Measurements from ENCODE around the gene TMEM132D. TPM values are rescaled to one million over a fixed set of nuclear protein-coding genes. Genes with fewer than 3 reads are reported as not detected.

Gene TMEM132D
- total RNA-seq, 2 donors from 2014 or later = not detected

GRCh38 chr12:129815846-129816245 lies 88.0 kb downstream of the TMEM132D start:
- no peak for DNase-seq (ENCODE audit: low spot score)

GRCh38 chr12:129811963-129812362 lies 91.9 kb downstream of the TMEM132D start:
- Histone ChIP-seq H3K4me1 (ENCODE audit: control insufficient read depth in 1 of 2, low read depth in 2 of 2) (no peaks in the 10 kb centered on the region), H3K36me3 (no peaks in the 10 kb centered on the region), H3K27ac (no peak overlapping the region), H3K27me3 (replicated peaks; ENCODE audit: insufficient read depth) (no peaks in the 10 kb centered on the region), H3K9me3 (no peaks in the 10 kb centered on the region), H3K4me3 (no peak overlapping the region)
- no peak for ATAC-seq (ENCODE audit: insufficient number of reproducible peaks, low FRiP score, low read depth)
- no peak for DNase-seq (ENCODE audit: low spot score)
- no peak for TF ChIP-seq CTCF (IDR thresholded peaks at IDR 0.05)

More at GRCh38 chr12:129815846-129816245, 88.0 kb downstream of the TMEM132D start:
- no peaks in the 10 kb centered on the region for H3K27me3 ChIP-seq (replicated peaks; ENCODE audit: insufficient read depth)
- H3K36me3 ChIP-seq = no peaks in the 10 kb centered on the region
- H3K27ac ChIP-seq = no peak overlapping the region
- no peaks in the 10 kb centered on the region for H3K9me3 ChIP-seq
- ATAC-seq (ENCODE audit: insufficient number of reproducible peaks, low FRiP score, low read depth) = no peak
- no peak for TF ChIP-seq CTCF (IDR thresholded peaks at IDR 0.05)
- H3K4me3 ChIP-seq = no peak overlapping the region
- H3K4me1 ChIP-seq (ENCODE audit: control insufficient read depth in 1 of 2, low read depth in 2 of 2) = no peaks in the 10 kb centered on the region

GRCh38 chr12:129807136-129807535 lies 96.7 kb downstream of the TMEM132D start:
- no peaks in the 10 kb centered on the region for H3K36me3 ChIP-seq
- H3K4me1 ChIP-seq (ENCODE audit: control insufficient read depth in 1 of 2, low read depth in 2 of 2) = no peaks in the 10 kb centered on the region
- no peak for TF ChIP-seq CTCF (IDR thresholded peaks at IDR 0.05)
- ATAC-seq (ENCODE audit: insufficient number of reproducible peaks, low FRiP score, low read depth) (no peak), DNase-seq (ENCODE audit: low spot score) (no peak)
- no peak overlapping the region for H3K4me3 ChIP-seq
- no peaks in the 10 kb centered on the region for H3K9me3 ChIP-seq
- H3K27me3 ChIP-seq (replicated peaks; ENCODE audit: insufficient read depth) = no peaks in the 10 kb centered on the region
- no peak overlapping the region for H3K27ac ChIP-seq

GRCh38 chr12:129791396-129791795 lies 112.4 kb downstream of the TMEM132D start:
- Histone ChIP-seq H3K36me3 (no peaks in the 10 kb centered on the region), H3K4me1 (ENCODE audit: control insufficient read depth in 1 of 2, low read depth in 2 of 2) (no peaks in the 10 kb centered on the region), H3K27me3 (replicated peaks; ENCODE audit: insufficient read depth) (no peaks in the 10 kb centered on the region), H3K9me3 (no peaks in the 10 kb centered on the region), H3K27ac (no peak overlapping the region), H3K4me3 (no peak overlapping the region)
- no peak for DNase-seq (ENCODE audit: low spot score)
- ATAC-seq (ENCODE audit: insufficient number of reproducible peaks, low FRiP score, low read depth) = no peak
- no peak for TF ChIP-seq CTCF (IDR thresholded peaks at IDR 0.05)

- no peak overlapping the region for H3K4me3 ChIP-seq
- H3K9me3 ChIP-seq = no peaks in the 10 kb centered on the region
- H3K36me3 ChIP-seq = no peaks in the 10 kb centered on the region
- TF ChIP-seq CTCF (IDR thresholded peaks at IDR 0.05) = no peak
- no peak overlapping the region for H3K27ac ChIP-seq
- H3K4me1 ChIP-seq (ENCODE audit: control insufficient read depth in 1 of 2, low read depth in 2 of 2) = no peaks in the 10 kb centered on the region
- DNase-seq (ENCODE audit: low spot score) (no peak), ATAC-seq (ENCODE audit: insufficient number of reproducible peaks, low FRiP score, low read depth) (no peak)
- no peaks in the 10 kb centered on the region for H3K27me3 ChIP-seq (replicated peaks; ENCODE audit: insufficient read depth)
Observed at GRCh38 chr12:129790930-129791329, 112.9 kb downstream of the TMEM132D start.

All from thoracic aorta (tissue), 2 donors.